ENCODE measurements around the gene GRIN2C.

Gene GRIN2C

DNA sequence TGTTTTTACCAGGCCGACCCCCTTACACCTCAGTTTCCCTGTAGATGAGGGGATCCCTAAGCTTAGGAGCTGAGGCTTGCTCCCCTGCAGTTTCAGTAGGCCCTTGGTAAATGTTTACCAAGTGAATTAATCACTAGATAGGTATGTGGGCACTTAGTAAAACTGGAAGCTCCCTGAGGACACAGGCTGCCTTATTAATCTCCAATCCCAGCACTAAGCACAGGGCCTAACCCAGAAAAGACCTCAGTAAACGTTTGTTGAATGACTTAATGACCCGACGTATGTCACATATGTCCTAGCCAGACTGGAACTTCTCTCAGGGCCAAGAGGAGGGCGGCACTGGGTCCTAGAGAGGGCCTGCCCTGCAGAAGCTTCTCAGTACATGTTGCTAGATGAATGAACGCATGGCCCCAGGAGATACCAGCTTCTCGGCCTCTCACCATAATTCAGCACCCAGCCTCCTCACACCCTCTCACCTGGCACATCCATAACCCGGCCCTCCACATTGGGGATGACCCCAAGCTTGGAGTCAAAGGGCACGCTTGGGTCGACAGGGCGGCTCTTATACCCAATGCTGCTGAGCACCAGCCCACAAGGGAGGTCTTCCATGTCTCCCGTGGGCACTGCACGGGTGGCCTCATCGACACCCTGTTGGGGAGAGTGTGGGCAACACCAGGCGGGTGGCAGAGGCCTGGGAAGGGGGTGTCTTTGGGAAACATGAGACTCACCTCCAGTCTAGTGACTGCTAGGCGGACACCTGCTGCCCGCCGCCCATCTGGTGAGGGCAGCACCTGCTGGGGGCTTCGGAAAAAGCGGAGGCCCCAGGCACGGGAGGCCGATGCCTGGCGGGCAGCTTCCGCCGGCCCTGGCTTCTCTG, 4.0 kb upstream of the GRIN2C start:
- DNase-seq, result peak; percentile 26

DNA sequence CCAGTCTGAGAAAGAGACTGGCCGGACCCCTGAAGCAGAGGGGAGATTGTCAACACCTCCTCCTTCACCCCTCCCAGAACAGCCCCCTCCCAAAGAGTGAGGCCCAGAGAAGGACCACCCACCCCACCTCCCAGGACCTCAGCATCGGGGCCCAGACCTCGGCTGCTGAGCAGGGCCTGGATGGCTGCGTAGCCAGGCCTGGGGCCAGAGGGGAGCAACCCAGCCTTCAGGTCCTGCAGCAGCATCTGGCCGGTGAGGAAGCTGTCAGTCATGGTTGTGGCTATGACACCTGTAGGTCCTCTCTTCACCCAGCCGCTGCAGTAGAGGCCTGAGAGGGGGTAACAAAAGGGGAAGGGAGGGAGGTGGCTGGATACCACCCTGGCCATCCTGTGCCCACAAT, 3.2 kb upstream of the GRIN2C start:
- no peak for DNase-seq

- peak; percentile 63 for DNase-seq
These were observed 2.6 kb upstream of the GRIN2C start for GRCh38 chr17:74862108-74862901.

- no peak for DNase-seq
These were observed 2.0 kb upstream of the GRIN2C start for GRCh38 chr17:74861662-74862107.

- DNase-seq, result no peak
These were observed 1.4 kb upstream of the GRIN2C start for GRCh38 chr17:74860872-74861661.

GRCh38 chr17:74860229-74860871, 665 bp upstream of the GRIN2C start:
- DNase-seq, result no peak

DNA sequence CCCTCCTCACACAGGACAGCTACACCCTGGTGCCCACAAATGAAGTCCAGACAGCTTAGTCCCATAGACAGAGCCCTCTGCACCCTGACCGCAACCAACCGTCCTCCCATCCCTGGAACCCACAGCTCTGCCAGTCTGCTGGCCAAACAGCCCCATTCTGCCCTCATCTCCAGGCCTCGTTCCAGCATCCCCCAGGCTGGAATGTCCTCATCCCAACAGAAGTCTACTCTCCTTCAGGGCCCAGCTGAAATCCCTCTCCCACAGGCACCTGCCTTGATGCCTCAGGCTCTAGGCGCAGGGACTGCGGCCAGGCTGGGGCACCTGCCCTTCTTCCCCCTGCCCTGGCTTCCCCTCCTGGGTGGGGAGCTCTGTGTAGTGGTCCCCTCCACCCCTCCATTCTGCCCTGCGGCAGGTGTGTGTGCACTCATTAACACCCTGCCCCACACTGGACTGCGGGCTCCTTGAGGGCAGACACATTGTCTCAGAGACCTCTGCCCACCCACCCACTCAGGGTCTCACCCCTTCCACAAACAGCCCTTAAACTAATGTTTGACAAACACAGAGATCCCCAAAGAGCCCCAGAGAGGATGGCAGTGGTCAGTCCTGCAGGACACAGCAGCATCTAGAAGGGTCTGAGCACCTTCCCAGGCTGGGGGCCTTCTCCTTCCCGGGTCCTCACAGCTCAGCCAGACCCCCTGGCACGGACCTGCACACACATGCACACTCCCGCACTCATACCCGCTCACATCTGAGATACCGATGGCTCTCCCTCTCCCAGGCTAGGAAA, 820 bp downstream of the GRIN2C start:
- peak; percentile 21 for DNase-seq

GRCh38 chr17:74857191-74857590, 2.5 kb downstream of the GRIN2C start:
- no peak for DNase-seq

DNA sequence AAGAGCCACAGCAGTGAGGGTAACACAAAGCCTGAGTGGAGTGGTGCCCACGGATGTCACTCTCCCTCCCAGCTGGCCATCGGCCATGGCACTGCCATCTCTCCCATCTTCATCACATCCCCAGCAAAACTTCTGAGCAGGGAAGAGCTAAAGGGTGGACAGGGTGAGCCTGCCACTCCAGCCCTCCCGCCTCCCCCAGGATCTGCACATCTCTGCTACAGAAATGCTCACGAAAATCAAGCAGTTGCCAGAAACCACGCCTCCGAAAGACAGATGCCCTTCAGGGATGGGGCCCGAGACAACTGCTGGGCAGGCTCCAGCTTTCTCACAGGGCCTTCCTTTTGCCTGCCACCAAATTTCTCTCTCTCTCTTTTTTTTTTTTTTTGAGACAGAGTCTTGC, 3.6 kb downstream of the GRIN2C start:
- no peak for DNase-seq

DNA sequence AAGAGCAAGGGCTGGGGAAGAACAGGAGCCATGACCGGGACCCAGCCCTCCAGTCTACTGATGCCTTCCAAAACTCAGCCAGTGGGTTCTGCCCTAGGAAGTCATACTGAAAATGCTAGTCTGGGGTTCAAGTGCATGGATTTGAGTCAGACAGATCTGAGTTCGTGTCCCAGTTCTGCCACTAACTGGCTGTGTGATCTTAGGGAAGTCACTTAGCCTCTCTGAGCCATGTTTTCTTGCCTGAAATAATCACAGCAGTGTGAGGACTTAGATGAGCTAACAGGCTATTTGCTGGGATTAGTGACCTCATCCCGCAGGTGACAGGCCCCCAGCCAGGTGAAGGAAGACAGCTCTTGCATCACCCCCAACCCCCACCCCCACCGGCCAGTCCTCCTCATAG, 4.4 kb downstream of the GRIN2C start:
- no peak for DNase-seq

- DNase-seq, result no peak
These were observed 4.9 kb downstream of the GRIN2C start for GRCh38 chr17:74854792-74855191.

- DNase-seq, result no peak
These were observed 6.0 kb downstream of the GRIN2C start for GRCh38 chr17:74853669-74854068.

DNA sequence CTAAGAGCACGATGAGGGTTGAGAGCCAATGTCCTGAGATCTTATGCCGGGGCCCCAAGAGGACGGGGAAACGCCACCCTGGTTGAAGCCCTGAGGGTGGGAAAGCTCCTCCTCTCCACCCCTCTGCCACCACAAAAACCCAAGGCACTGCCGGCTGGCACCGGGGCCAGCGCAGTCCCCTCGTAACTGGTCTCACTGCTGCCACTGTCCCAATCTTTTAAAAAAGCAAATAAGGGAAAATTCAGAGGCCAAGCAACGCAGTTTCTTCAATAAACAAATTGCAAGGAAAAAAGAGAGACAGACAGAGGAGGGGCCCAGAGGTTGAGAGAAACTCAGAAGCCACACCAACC, 6.7 kb downstream of the GRIN2C start:
- no peak for DNase-seq

GRCh38 chr17:74852237-74853047, 7.2 kb downstream of the GRIN2C start:
- DNase-seq, result no peak

- no peak for DNase-seq
These were observed 8.0 kb downstream of the GRIN2C start for GRCh38 chr17:74851612-74852236.

GRCh38 chr17:74850914-74851313, 8.8 kb downstream of the GRIN2C start:
- no peak for DNase-seq

GRCh38 chr17:74850310-74850709, 9.4 kb downstream of the GRIN2C start:
- DNase-seq, result no peak

DNA sequence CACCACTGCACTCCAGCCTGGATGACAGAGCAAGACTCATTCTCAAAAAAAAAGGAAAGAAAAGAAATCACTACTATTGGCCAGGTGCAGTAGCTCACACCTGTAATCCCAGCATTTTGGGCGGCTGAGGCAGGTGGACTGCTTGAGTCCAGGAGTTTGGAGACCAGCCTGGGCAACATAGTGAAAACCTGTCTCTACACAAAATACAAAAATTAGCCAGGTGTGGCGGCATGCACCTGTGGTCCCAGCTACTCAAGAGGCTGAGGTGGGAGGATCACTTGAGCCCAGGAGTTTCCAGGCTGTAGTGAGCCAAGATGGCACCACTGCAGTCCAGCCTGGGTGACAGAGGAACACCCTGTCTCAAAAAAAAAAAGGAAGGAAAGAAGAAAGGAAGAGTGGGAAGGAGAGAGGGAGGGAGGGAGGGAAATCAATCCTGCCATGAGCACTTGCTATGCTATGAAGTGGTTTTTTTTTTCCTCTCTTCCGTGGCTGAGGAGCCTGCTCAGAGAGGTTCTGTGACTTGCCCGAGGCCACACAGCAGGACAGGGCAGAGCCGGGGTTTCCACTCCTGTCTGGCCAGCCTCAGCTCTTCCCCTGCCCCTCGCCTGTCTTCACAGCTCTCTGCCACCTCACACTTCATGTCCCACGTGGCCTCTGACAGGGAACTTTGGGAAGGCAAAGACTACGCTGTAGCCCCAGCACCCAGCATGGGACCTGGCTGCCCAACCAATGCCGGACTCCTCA, 10.9 kb downstream of the GRIN2C start:
- DNase-seq, result no peak

GRCh38 chr17:74846621-74847020, 13.1 kb downstream of the GRIN2C start:
- DNase-seq, result no peak

- DNase-seq, result no peak
These were observed 16.4 kb downstream of the GRIN2C start for GRCh38 chr17:74843352-74843627.
